H9 (cell line): ENCODE measurements around the gene PTP4A2. TPM values are rescaled to one million over a fixed set of nuclear protein-coding genes. Genes with fewer than 3 reads are reported as not detected.
"Not testable (repeated sequence)": the region's sequence is repeated elsewhere in the genome, so short reads cannot be mapped to it uniquely, and the experiment has no call there.

Source experiments
- DNase-seq: peaks from one replicate; pipeline ENCODE4 v3.0.0-alpha.2; 2017
- H2AFZ ChIP-seq: one replicate; pipeline ENCODE4 v1.6.1; 2013; ENCODE audit warnings: mild to moderate bottlenecking, low read length, control low read depth, moderate library complexity
- H2AK5ac ChIP-seq: 2 replicates; pipeline ENCODE4 v1.6.1; 2013; ENCODE audit warnings: low read length, control low read depth, mixed read lengths; ENCODE audit not compliant: insufficient read length
- H2BK120ac ChIP-seq: one replicate; pipeline ENCODE4 v1.6.1; 2013; ENCODE audit warnings: low read depth, mild to moderate bottlenecking, low read length, control low read depth, inconsistent platforms; ENCODE audit not compliant: poor library complexity, severe bottlenecking
- H2BK12ac ChIP-seq: 2 replicates; pipeline ENCODE4 v1.6.1; 2013; ENCODE audit warnings: low read length, control low read depth, mixed read lengths, low read depth; ENCODE audit not compliant: insufficient read length
- H2BK15ac ChIP-seq: 2 replicates; pipeline ENCODE4 v1.6.1; 2013; ENCODE audit warnings: low read depth, low read length, control low read depth
- H2BK20ac ChIP-seq: one replicate; pipeline ENCODE4 v1.6.1; 2013; ENCODE audit warnings: low read depth, mild to moderate bottlenecking, low read length, control low read depth, inconsistent platforms; ENCODE audit not compliant: poor library complexity, severe bottlenecking
- H2BK5ac ChIP-seq: 2 replicates; pipeline ENCODE4 v1.6.1; 2013; ENCODE audit warnings: low read length, control low read depth, mixed read lengths; ENCODE audit not compliant: insufficient read length
- H3K14ac ChIP-seq: 2 replicates; pipeline ENCODE4 v1.6.1; 2013; ENCODE audit warnings: low read length, control low read depth; ENCODE audit not compliant: insufficient read depth
- H3K18ac ChIP-seq: 2 replicates; pipeline ENCODE4 v1.6.1; 2013; ENCODE audit warnings: low read depth, mild to moderate bottlenecking, mixed read lengths, low read length, control low read depth; ENCODE audit not compliant: insufficient read length
- H3K23ac ChIP-seq: 2 replicates; pipeline ENCODE4 v1.6.1; 2013; ENCODE audit warnings: low read length, control low read depth, mixed read lengths, low read depth; ENCODE audit not compliant: insufficient read length
- H3K23me2 ChIP-seq: 2 replicates; pipeline ENCODE4 v1.6.1; 2013; ENCODE audit warnings: low read depth, mild to moderate bottlenecking, mixed read lengths, low read length, control low read depth; ENCODE audit not compliant: insufficient read length, poor library complexity, severe bottlenecking
- H3K27ac ChIP-seq: 2 replicates; pipeline ENCODE4 v1.5.1; 2013; ENCODE audit warnings: low read length, control low read depth, mixed read lengths, low read depth; ENCODE audit not compliant: insufficient read length
- H3K27me3 ChIP-seq: 2 replicates; pipeline ENCODE4 v1.6.1; 2013; ENCODE audit warnings: low read length, control low read depth, inconsistent platforms; ENCODE audit not compliant: insufficient read depth
- H3K4ac ChIP-seq: 2 replicates; pipeline ENCODE4 v1.6.1; 2013; ENCODE audit warnings: low read depth, mild to moderate bottlenecking, control low read depth, inconsistent platforms, low read length, moderate library complexity
- H3K4me1 ChIP-seq: 2 replicates; pipeline ENCODE4 v1.6.1; 2013; ENCODE audit warnings: low read length, control low read depth, inconsistent platforms; ENCODE audit not compliant: insufficient read depth
- H3K4me2 ChIP-seq: 2 replicates; pipeline ENCODE4 v1.6.1; 2013; ENCODE audit warnings: low read length, control low read depth, mixed read lengths; ENCODE audit not compliant: insufficient read length, insufficient read depth
- H3K56ac ChIP-seq: 2 replicates; pipeline ENCODE4 v1.6.1; 2013; ENCODE audit warnings: low read depth, mild to moderate bottlenecking, mixed read lengths, low read length, control low read depth; ENCODE audit not compliant: insufficient read length
- H3K79me1 ChIP-seq: 2 replicates; pipeline ENCODE4 v1.6.1; 2013; ENCODE audit warnings: low read depth, mild to moderate bottlenecking, moderate library complexity, low read length, control low read depth, inconsistent platforms; ENCODE audit not compliant: insufficient read depth, poor library complexity, severe bottlenecking
- H3K79me2 ChIP-seq: 2 replicates; pipeline ENCODE4 v1.6.1; 2013; ENCODE audit warnings: low read length, control low read depth, inconsistent platforms; ENCODE audit not compliant: insufficient read depth
- H3K9ac ChIP-seq: 2 replicates; pipeline ENCODE4 v1.6.1; 2013; ENCODE audit warnings: low read length, control low read depth, mixed read lengths; ENCODE audit not compliant: insufficient read length; ENCODE audit errors: extremely low read depth
- H3K9me3 ChIP-seq: one replicate; pipeline ENCODE4 v1.6.1; 2013; ENCODE audit warnings: low read depth, low read length, inconsistent platforms; ENCODE audit not compliant: control insufficient read depth
- H3T11ph ChIP-seq: one replicate; pipeline ENCODE4 v1.6.1; 2013; ENCODE audit warnings: mild to moderate bottlenecking, low read length, control low read depth, inconsistent platforms
- H4K20me1 ChIP-seq: one replicate; pipeline ENCODE4 v1.6.1; 2013; ENCODE audit not compliant: control insufficient read depth, insufficient read length, insufficient read depth
- H4K5ac ChIP-seq: 2 replicates; pipeline ENCODE4 v1.6.1; 2013; ENCODE audit warnings: low read depth, mild to moderate bottlenecking, mixed read lengths, low read length, control low read depth; ENCODE audit not compliant: insufficient read length
- H4K8ac ChIP-seq: replicated peaks from 2 replicates; pipeline ENCODE4 v1.6.1; 2013; ENCODE audit warnings: low read length, control low read depth, mixed read lengths, low read depth; ENCODE audit not compliant: insufficient read length
- H4K91ac ChIP-seq: 2 replicates; pipeline ENCODE4 v1.6.1; 2013; ENCODE audit warnings: low read depth, mild to moderate bottlenecking, moderate library complexity, mixed read lengths, low read length, control low read depth; ENCODE audit not compliant: insufficient read length
- H3K27ac Mint-ChIP-seq, 3 experiments: 2 replicates in 2 of 3; 3 replicates in 1 of 3; pipeline ENCODE4 v1.8.0; 2020 to 2021; ENCODE audit warnings: mixed read lengths in 3 of 3, mild to moderate bottlenecking in 1 of 3, moderate library complexity in 1 of 3
- H3K27me3 Mint-ChIP-seq: 2 replicates; pipeline ENCODE4 v1.8.0; 2021; ENCODE audit warnings: low read depth, mild to moderate bottlenecking, moderate library complexity, mixed read lengths
- H3K36me3 Mint-ChIP-seq, 3 experiments: 2 replicates in 2 of 3; 3 replicates in 1 of 3; pipeline ENCODE4 v1.8.0; 2020 to 2021; ENCODE audit warnings: low read depth in 3 of 3, mixed read lengths in 3 of 3; ENCODE audit not compliant: insufficient read depth in 1 of 3
- H3K4me1 Mint-ChIP-seq, 2 experiments: 2 replicates each; pipeline ENCODE4 v1.8.0; 2020; ENCODE audit warnings: mixed read lengths in 2 of 2
- H3K4me3 Mint-ChIP-seq, 2 experiments: 2 replicates in 1 of 2; 3 replicates in 1 of 2; pipeline ENCODE4 v1.8.0; 2020 to 2021; ENCODE audit warnings: mild to moderate bottlenecking in 2 of 2, mixed read lengths in 2 of 2, moderate library complexity in 1 of 2
- H3K9me3 Mint-ChIP-seq, 2 experiments: 2 replicates in 1 of 2; 3 replicates in 1 of 2; pipeline ENCODE4 v1.8.0; 2020; ENCODE audit warnings: mild to moderate bottlenecking in 2 of 2, mixed read lengths in 2 of 2, moderate library complexity in 1 of 2
- WGBS: extraction: QIAGEN DNeasy Blood & Tissue Kit; methylation state at CpG from one replicate; pipeline ENCODE4 v1.1.7; 2013; ENCODE audit warnings: missing lambda C conversion rate, low lambda C conversion rate, mixed read lengths; ENCODE audit not compliant: insufficient read length; ENCODE audit errors: extremely low coverage; 5-methylcytosine and 5-hydroxymethylcytosine counted together
- total RNA-seq: library from RNA; stranded (reverse); gene quantifications from 2 replicates; pipeline ENCODE4 v1.2.1, GENCODE V29; 2021
- TF ChIP-seq, protein P1 (sequence below): fragments of 200-600 bp; sonication (generic); conservative IDR thresholded peaks from 3 replicates; pipeline ENCODE4 v1.8.0; 2021; ENCODE audit warnings: antibody characterized with exemption, mild to moderate bottlenecking

The PTP4A2 gene
- total RNA-seq, 1 experiment from 2014 or later = 192 TPM

DNA sequence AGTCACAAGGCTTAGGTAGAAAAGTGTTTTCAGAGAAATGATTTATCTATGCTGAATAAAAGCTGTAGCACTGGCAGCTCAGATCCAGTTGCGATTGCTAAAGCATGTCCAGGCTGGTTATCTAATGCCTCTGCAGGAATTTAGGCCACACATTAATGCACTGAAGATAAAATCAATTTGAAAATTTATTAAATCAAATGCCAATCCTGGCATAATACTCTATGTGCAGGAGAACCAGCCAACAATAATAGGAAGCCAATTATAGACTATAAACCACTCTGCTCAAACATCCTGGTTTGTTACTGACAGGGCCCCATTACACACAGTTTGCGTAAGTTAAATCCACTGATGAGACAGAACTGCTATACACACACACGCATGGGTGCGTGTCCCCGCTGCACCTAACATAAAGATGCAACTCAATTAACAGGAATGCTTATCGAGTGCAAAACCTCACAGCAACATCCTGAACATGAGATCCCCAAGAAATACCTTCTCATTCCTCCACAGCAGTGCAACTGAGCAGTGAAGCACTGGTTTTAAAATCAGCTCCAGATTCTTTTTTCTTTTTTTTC is 40.6 kb downstream of the PTP4A2 start:
- no peaks in the 10 kb centered on the region for H4K20me1 ChIP-seq
- Mint-ChIP-seq H3K9me3 (peaks cover 5% of the 10 kb centered on the region in 2 experiments; a peak in 3 of 5 replicates), H3K27me3 (peaks cover 5% of the 10 kb centered on the region), H3K4me1 (no peaks in the 10 kb centered on the region), H3K4me3 (no peak overlapping the region), H3K36me3 (peaks cover 0 to 4% (median 3%) of the 10 kb centered on the region in 3 experiments; a peak in 3 of 7 replicates), H3K27ac (no peak overlapping the region)
- no peak overlapping the region for H2BK15ac ChIP-seq
- no peak overlapping the region for H4K91ac ChIP-seq
- no peak overlapping the region for H3K4ac ChIP-seq
- TF ChIP-seq, protein P1, sequence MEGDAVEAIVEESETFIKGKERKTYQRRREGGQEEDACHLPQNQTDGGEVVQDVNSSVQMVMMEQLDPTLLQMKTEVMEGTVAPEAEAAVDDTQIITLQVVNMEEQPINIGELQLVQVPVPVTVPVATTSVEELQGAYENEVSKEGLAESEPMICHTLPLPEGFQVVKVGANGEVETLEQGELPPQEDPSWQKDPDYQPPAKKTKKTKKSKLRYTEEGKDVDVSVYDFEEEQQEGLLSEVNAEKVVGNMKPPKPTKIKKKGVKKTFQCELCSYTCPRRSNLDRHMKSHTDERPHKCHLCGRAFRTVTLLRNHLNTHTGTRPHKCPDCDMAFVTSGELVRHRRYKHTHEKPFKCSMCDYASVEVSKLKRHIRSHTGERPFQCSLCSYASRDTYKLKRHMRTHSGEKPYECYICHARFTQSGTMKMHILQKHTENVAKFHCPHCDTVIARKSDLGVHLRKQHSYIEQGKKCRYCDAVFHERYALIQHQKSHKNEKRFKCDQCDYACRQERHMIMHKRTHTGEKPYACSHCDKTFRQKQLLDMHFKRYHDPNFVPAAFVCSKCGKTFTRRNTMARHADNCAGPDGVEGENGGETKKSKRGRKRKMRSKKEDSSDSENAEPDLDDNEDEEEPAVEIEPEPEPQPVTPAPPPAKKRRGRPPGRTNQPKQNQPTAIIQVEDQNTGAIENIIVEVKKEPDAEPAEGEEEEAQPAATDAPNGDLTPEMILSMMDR = no peak
- no peak overlapping the region for H2BK5ac ChIP-seq
- WGBS = no CpG with 5 or more reads among the region's 6 CpGs
- no peak overlapping the region for H4K5ac ChIP-seq
- H2AK5ac ChIP-seq = no peak overlapping the region
- H2AFZ ChIP-seq = no peak overlapping the region
- no peaks in the 10 kb centered on the region for H3K79me2 ChIP-seq
- H3K23ac ChIP-seq = no peak overlapping the region
- no peak overlapping the region for H3K56ac ChIP-seq
- no peak overlapping the region for H3K27ac ChIP-seq
- H3K14ac ChIP-seq = no peak overlapping the region
- H4K8ac ChIP-seq = no peak overlapping the region
- no peak overlapping the region for H3K18ac ChIP-seq
- H3K4me1 ChIP-seq = no peaks in the 10 kb centered on the region
- H2BK20ac ChIP-seq = no peak overlapping the region
- H3K9me3 ChIP-seq = no peaks in the 10 kb centered on the region
- H3K23me2 ChIP-seq = no peaks in the 10 kb centered on the region
- H2BK12ac ChIP-seq = no peak overlapping the region
- H3K79me1 ChIP-seq = no peaks in the 10 kb centered on the region
- no peak for DNase-seq
- no peaks in the 10 kb centered on the region for H3K27me3 ChIP-seq
- no peak overlapping the region for H3K4me2 ChIP-seq
- no peak overlapping the region for H3T11ph ChIP-seq
- H2BK120ac ChIP-seq = no peak overlapping the region
- H3K9ac ChIP-seq = no peak overlapping the region

DNA sequence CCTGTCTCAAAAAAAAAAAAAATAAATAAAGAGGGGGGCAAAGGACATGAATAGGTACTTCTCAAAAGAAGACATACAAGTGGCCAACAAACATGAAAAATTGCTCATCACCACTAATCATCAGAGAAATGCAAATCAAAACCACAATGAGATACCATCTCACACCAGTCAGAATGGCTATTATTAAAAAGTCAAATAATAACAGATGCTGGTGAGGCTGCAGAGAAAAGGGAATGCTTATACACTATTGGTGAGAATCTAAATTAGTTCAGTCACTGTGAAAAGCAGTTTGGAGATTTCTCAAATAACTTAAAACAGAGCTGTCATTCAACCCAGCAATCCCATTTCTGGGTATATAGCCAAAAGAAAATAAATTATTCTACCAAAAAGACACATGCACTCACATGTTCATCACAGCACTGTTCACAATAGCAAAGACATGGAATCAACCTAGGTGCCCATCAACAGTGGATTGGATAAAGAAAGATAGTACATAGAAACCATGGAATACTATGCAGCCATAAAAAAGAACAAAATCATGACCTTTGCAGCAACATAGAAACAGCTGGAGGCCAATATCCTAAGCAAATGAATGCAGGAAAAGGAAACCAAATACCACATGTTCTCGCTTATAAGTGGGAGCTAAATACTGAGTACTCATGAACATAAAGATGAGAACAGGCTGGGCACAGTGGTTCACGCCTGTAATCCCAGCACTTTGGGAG is 42.5 kb downstream of the PTP4A2 start:
- H3K4me1 ChIP-seq, H3K4ac ChIP-seq, H2AFZ ChIP-seq, H3K27ac ChIP-seq, H3K14ac ChIP-seq, H4K8ac ChIP-seq, H2BK120ac ChIP-seq, H3K79me1 ChIP-seq, H3K27me3 Mint-ChIP-seq, H3K9me3 Mint-ChIP-seq, H3K23me2 ChIP-seq, H2BK15ac ChIP-seq, H4K20me1 ChIP-seq, DNase-seq, H3K27ac Mint-ChIP-seq, H3K23ac ChIP-seq, H3K18ac ChIP-seq, H3T11ph ChIP-seq, H3K4me3 Mint-ChIP-seq, H3K9me3 ChIP-seq, H2BK20ac ChIP-seq, H3K4me1 Mint-ChIP-seq, H2BK12ac ChIP-seq, H4K5ac ChIP-seq, H2BK5ac ChIP-seq, H3K4me2 ChIP-seq, H3K56ac ChIP-seq, H3K27me3 ChIP-seq, H3K9ac ChIP-seq, H4K91ac ChIP-seq, H3K79me2 ChIP-seq, H3K36me3 Mint-ChIP-seq, H2AK5ac ChIP-seq: not testable (repeated sequence)
- WGBS = no CpG with 5 or more reads among the region's 2 CpGs
